ENCODE data around the gene ATP6V0E2.
"Not testable (repeated sequence)": the region's sequence is repeated elsewhere in the genome, so short reads cannot be mapped to it uniquely, and the experiment has no call there.

ATP6V0E2 gene

DNA sequence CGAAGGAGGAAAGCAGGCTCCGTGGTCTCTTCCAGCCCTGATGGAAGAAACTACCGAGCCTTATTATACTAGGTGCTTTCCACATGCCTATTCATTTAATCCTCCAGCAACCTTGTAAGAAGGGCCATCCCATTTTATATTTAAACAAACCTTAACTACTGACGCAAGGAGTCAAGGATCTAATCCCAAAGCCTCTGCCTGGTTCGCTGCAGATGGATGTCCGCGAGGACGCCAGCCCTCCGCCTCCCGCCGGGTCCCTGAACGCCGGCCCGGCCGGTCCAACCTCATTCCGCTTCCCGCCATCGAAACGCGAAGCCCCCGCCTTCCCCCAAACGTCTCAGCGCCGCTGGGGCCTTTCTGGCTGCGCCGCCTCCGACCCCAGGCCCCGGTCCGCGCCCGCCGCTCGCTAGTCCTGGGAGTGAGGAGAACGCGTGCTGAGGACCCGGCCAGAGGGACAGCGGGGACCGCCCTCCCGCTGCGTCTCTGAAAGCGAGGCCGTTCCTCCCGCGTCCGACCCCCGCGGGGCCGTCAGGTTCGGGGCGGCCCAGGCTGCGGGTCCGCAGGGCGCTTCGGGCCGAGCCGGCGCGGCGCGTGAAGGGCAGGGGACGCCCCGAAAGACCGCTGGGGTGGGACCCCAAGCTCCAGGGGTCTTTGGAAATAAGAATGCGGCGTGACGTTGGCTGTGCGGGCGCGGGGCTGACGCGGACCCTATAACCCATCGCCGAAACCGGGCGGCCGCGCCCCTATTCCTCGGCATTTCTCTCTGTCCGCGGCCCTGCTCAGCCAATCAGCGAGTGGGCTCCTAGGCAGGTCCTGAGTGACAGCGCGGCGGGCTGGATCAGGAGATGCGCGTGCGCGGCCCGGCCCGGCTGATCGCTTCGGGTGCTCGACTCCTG, at the start of gene ATP6V0E2:
Gene ATP6V0E2 (plus strand): TSS at position 896 of the 896 bp plus-strand sequence. CDS start 97 bp downstream, outside the sequence.
- DNase-seq = peak; percentile 90

GRCh38 chr7:149824301-149824741, 49.4 kb upstream of the ATP6V0E2 start:
- DNase-seq = no peak

GRCh38 chr7:149824748-149825566, 48.8 kb upstream of the ATP6V0E2 start:
- no peak for DNase-seq

DNA sequence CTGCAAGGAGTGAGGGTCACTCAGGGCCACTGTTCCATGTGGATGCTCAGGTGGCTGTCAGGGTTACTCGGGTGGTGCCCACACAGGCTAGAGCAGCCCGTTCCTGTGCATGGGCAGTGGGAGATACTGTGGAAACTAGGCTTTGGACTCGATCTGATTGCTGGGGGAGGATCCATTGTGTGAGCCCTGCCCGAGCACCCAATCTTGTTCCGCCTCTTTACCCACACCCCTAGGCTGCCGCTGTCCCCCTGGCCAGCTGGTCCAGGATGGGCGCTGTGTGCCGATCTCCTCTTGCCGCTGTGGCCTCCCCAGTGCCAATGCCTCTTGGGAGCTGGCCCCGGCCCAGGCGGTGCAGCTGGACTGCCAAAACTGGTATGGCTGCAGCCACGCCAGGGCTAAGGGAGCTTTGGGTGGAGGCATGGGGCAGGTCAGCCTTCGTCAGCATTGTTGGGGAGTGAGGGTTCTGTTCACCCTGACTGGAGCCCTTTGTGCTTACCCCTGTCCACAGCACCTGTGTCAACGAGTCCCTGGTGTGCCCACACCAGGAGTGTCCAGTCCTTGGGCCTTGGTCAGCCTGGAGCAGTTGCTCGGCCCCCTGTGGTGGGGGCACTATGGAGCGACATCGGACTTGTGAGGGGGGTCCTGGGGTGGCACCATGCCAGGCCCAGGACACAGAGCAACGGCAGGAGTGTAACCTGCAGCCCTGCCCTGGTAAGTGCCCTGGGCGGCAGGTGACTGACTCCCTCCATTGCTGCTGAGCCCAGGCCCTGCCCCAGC, 48.0 kb upstream of the ATP6V0E2 start:
- DNase-seq = no peak

DNA sequence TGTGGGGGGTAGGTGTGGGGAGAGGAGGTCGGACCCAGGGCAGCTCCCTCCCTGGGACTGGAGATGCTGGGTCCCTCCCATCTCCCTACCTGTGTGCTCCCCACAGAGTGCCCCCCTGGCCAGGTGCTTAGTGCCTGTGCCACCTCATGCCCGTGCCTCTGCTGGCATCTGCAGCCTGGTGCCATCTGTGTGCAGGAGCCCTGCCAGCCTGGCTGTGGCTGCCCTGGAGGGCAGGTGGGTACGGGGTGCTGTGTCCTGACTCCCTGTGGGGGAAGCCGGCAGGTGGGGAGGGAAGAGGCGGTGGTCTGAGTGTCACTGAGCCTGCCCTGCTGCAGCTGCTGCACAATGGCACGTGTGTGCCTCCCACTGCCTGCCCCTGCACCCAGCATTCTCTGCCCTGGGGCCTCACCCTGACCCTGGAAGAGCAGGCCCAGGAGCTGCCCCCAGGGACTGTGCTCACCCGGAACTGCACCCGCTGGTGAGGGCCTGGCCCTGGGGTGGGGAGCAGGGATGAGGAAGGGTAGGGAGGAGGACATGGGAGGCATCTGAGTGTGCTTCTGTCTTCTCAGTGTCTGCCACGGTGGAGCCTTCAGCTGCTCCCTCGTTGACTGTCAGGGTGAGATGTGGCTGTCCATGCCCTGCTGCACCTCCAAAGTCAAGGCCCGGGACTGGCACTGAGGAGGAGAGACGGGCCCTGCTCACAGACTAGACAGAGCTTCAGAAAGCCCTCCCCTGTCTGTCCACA, 47.3 kb upstream of the ATP6V0E2 start:
- no peak for DNase-seq

DNA sequence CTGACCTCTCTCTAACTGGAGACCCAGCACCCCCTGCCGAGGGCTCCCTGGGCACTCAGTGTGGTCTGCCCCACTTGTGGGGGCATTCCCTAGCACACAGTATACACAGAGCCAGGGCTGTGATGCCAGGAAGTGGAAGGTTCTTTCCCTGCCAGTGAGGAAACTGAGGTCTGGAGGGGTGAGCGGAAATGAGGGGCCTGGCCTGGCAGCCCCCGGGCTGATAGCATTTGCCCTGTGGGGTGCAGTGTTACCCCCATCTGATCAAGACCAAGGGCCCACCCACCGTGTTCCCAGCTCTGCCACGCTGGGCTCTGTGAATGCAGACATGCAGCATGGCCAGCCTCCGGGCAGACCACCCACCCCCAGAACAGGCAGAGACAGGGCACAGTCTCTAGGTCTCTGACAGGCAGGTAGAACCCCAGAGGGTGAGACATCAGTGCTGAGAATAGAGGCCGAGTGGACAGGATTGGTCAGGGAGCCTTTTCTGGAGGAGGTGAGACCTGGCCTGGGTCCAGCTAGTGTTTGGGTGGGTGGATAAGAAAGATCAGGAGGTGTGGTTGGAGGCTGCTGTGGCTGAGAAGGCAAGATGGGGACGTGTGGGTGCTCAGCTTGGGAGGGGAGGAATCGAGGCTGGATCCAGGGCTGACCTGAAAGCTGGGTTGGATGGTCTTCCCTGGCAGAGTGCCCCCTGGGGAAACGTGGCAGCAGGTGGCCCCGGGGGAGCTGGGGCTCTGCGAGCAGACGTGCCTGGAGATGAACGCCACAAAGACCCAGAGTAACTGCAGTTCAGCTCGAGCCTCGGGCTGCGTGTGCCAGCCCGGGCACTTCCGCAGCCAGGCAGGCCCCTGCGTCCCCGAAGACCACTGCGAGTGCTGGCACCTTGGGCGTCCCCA, 46.4 kb upstream of the ATP6V0E2 start:
- no peak for DNase-seq

DNA sequence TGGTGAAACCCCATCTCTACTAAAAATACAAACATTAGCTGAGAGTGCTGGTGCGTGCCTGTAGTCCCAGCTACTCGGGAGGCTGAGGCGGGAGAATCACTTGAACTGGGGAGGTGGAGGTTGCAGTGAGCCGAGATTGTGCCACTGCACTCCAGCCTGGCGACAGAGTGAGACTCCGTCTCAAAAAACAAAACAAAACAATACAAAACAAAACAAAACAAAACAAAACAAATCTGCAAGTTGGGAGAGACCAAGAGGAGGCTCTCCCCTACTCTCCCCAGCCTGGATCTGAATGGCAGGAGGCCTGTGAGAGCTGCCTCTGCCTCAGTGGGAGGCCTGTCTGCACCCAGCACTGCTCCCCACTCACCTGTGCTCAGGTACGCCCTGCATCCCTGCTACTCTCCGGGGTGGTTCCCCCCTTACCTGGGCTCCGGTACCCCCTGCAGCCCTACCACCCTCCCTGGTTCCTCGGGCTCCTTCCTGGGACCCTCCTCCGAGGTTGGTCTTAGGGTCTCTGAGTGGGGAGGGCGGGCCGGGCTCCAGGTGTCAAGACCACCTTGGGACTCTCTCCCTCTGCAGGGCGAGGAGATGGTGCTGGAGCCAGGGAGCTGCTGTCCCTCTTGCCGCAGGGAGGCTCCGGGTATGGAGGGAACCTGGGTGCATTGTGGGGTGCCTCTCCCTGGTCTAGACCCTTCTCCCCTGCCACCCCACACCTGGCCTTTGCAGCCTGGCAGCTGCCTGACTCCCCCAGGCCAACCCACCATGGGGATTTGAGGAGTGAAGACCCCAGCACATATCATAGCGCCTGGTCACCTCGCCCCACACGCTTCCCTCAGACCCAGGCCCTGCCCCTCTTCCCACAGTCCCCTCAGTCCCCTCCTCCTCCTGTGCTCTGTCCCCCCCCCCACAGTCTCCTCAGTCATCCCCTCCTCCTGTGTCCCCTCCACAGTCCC, 45.1 kb upstream of the ATP6V0E2 start:
- no peak for DNase-seq

- DNase-seq = not testable (repeated sequence)
These were observed 43.2 kb upstream of the ATP6V0E2 start for GRCh38 chr7:149830527-149830926.

GRCh38 chr7:149830997-149831740, 42.6 kb upstream of the ATP6V0E2 start:
- DNase-seq = no peak

GRCh38 chr7:149831741-149832219, 42.0 kb upstream of the ATP6V0E2 start:
- DNase-seq = no peak

GRCh38 chr7:149832332-149833041, 41.3 kb upstream of the ATP6V0E2 start:
- no peak for DNase-seq

DNA sequence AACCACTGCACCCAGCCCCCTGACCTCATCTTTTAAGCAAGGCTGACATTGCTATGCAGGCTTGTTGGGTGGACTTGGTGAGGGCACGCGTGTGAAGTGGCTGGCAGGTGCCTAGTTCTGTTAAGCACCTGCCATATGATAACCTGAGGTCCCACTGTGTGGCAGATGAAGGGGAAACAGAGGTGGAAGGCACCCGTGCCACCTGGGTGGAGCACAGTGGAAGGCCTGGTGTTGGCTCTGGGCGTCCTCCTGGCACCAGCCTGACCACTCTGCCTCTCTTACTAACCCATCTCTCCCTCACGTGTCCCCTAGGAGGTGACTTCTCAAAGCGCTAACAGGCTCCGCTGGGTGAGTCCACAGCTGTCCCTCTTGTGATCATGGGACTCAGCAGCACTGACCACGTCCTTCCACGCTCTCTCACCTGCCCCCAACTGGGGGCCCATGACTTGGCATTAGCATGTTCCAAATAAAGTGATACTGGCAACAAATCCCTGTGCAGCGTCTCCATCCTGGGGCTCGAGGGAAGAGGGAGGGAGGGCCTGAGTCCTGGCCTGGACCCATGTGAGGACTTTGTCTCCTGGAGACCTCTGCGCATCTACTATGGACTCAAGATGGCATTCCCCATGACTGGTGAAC, 40.2 kb upstream of the ATP6V0E2 start:
- no peak for DNase-seq

DNA sequence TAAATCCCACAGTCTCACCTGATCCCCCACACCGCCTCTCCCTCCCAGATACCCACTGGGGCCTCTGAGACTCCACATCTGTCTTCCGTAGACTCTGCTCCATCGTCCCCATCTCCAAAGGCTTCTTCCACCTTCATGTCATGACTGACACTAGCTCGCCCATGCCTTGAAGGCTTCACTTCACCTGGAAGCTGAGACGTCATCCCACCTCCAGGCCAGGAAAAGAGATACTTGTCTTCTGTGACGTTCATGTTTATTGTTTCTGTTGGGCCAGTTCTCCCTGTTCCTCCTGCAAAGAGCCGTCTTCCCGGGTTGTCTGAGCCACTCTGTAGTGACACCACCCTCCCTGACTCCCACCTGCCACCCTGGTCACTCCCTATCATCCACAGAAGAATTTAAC, 39.2 kb upstream of the ATP6V0E2 start:
- no peak for DNase-seq

DNA sequence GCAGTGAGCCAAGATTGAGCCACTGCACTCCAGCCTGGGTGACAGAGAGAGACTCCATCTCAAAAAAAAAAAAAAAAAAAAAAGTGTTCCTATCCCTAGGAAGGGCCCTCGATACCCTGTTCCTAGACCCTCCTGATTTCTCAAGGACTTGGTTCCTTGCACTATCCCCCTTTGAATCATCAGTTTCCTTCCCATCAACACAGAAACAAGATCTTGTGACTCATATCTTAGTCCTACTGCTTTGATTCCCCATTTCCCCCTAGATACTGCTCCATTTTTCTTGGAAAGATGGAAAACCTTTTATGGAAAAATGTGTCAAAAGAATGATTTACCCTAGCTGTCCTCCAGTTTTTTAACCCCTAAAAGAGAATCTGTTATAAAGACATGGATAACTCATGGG, 37.3 kb upstream of the ATP6V0E2 start:
- no peak for DNase-seq

DNA sequence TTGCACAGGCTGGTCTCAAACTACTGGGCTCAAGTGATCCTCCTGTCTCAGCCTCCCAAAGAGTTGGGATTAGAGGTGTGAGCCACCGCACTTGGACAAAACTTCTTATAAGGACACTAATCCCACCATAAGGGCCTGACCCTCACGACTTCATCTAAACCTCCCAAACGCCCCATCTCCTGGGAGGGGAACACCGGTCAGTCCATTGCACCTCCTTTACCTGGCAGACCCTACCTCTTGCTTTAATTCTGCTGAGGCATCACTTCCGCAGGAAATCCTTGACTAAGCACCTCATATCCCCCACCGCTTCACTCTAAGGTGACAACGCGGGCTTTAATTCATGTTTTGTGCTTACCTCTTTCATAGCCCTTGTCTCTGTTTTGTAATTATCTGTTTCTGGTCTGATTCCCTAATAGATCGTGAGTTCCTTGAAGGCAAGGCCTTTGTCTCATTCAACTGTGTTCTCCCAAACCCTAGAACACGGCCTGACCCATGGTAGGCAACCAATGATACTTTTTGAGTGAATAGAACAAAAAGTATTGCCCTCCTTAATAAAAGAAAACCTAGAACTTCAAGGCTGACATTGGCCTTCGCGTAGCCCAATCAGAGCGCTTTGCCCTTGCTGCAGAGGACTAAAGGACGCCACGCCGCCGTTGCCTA, 36.1 kb upstream of the ATP6V0E2 start:
- no peak for DNase-seq

DNA sequence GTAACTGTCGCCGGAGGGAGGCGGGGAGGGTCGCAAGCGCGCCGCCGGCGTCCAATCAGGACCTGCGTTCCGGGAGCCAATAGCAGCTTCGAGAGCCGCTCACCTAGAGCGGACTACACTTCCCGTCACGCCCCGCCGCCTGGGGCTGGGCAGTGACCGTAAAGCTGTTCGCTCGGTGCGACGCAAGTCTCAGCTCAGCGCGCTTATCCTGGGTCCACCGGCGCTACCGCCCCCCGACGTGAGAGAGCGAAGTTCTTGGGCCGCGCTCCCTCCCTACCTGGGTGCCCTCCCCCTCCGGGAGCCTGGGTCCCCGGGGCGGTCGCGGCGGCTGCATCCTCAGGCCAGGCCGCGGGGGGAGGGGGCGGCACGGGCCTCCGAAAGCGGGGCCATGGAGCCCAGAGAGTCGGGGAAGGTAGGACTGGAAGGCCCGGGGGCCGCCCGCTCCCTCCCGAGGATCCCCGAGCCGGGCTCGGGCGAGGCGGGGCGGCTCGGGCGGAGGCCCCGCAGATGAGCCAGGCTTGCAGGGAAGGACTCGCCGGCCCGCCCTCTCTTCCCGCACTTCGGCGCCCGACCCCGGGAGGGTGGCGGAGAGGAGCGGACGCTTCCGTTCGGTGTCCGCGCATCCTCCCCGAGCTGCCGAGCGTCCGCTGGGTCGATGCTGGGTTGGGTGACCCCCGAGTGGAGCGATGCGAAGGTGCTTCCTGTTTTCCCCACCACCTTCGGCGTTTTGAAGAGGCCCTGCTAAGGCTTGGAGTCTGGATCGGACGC, 35.4 kb upstream of the ATP6V0E2 start, which contains the start of gene ZNF862:
Gene ZNF862 (plus strand): TSS at position 152 of the 768 bp plus-strand sequence. CDS start 237 bp downstream, at position 389.
- peak; percentile 95 for DNase-seq

All from activated CD4-positive, alpha-beta T cell treated with anti-CD3 and anti-CD28 coated beads, Interleukin-2, amount 50 U/mL, for 1 hour (primary cell).